GM08714 (cell line): ENCODE measurements around the gene CYP2S1.

Source experiments
- H3K4me3 ChIP-seq: fragments of 200-500 bp; sonication (Bioruptor generic); 2 replicates; pipeline ENCODE4 v1.5.1; 2014; ENCODE audit warnings: mild to moderate bottlenecking, low read length, inconsistent platforms
- ZNF274 ChIP-seq: IDR thresholded peaks from 2 replicates; pipeline ENCODE4 v1.6.1; 2012; ENCODE audit warnings: mild to moderate bottlenecking, low read depth, low read length

Gene CYP2S1

GRCh38 chr19:41249707-41250423 lies 56.8 kb downstream of the CYP2S1 start:
- no peak for TF ChIP-seq ZNF274
- no peak overlapping the region for H3K4me3 ChIP-seq

DNA sequence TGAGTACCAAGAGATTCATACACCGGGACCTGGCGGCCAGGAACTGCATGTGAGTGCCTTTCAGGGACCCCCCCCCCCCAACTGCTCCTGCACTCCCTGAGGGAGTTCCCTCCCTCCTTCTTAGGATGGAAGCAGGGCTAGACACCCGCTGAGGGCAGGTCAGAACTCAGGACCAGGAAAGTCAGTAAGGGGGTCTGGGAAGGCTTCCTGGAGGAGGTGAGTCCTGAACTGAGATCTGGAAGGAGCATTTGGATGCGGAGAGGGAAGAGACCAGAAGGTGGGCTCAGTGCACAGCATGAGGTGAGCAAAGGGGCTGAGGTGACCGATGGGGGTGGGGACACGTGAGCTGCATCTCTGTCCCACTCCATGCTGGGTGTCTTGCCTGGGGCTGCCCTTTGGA lies 60.6 kb downstream of the CYP2S1 start:
- TF ChIP-seq ZNF274 = no peak
- no peak overlapping the region for H3K4me3 ChIP-seq

GRCh38 chr19:41255171-41255570 lies 62.2 kb downstream of the CYP2S1 start:
- no peak for TF ChIP-seq ZNF274
- H3K4me3 ChIP-seq = no peak overlapping the region
